ENCODE results near the gene MEF2C. TPM values are rescaled to one million over a fixed set of nuclear protein-coding genes. Genes with fewer than 3 reads are reported as not detected.

MEF2C gene
- total RNA-seq, 2 experiments from 2014 or later = 0.60 to 0.87 TPM

DNA sequence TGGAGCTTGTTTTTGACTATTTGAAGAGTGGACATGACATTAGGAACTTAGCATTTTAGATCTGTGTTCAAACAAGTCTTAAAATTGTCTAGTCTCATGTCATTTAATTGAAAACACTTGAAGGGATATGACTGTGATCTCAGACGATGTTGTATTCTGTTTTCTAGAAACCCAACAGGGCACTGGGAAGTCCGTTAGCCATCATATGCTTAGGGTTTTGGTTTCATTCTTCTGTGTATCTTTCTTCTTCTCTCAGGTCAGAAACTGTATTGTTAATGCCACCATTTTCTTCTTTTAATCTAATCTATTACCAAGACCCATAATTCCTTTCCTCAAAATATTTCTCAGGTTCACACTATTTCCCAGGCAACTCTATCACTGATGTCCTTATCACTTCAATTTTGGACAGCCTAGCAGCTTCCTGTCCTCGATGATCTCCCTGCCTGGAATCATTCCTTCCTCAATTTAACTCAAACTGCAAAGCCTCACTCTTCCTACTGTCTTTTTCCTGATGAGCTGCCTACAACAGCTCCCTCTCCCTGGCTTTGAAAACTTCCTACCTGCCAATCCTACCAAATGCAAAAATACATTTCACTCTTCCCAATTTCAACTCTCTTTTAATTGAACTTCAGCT, 77.7 kb downstream of the MEF2C start:
- Histone ChIP-seq H3K4me3 (ENCODE audit: low read length) (no peak overlapping the region), H3K27me3 (ENCODE audit: control insufficient read depth in 1 of 2, insufficient read depth in 2 of 2, low read length in 2 of 2) (no peaks in the 10 kb centered on the region), H3K36me3 (ENCODE audit: insufficient read depth, low read length) (no peaks in the 10 kb centered on the region), H3K4me1 (ENCODE audit: insufficient read depth, low read length) (no peaks in the 10 kb centered on the region), H3K27ac (ENCODE audit: low read depth in 1 of 2, low read length in 2 of 2) (no peak overlapping the region), H3K9me3 (ENCODE audit: control insufficient read depth in 1 of 2, insufficient read depth in 1 of 2, low read length in 2 of 2) (no peaks in the 10 kb centered on the region)
- Mint-ChIP-seq H3K4me3 (no peak overlapping the region), H3K27ac (no peak overlapping the region), H3K4me1 (ENCODE audit: low read depth) (no peaks in the 10 kb centered on the region), H3K36me3 (ENCODE audit: low read depth) (no peaks in the 10 kb centered on the region), H3K27me3 (peaks cover 6% of the 10 kb centered on the region), H3K9me3 (no peaks in the 10 kb centered on the region)
- ChIA-PET POLR2A (no interaction called here), CTCF (no interaction called here)
- TF ChIP-seq, protein P1, sequence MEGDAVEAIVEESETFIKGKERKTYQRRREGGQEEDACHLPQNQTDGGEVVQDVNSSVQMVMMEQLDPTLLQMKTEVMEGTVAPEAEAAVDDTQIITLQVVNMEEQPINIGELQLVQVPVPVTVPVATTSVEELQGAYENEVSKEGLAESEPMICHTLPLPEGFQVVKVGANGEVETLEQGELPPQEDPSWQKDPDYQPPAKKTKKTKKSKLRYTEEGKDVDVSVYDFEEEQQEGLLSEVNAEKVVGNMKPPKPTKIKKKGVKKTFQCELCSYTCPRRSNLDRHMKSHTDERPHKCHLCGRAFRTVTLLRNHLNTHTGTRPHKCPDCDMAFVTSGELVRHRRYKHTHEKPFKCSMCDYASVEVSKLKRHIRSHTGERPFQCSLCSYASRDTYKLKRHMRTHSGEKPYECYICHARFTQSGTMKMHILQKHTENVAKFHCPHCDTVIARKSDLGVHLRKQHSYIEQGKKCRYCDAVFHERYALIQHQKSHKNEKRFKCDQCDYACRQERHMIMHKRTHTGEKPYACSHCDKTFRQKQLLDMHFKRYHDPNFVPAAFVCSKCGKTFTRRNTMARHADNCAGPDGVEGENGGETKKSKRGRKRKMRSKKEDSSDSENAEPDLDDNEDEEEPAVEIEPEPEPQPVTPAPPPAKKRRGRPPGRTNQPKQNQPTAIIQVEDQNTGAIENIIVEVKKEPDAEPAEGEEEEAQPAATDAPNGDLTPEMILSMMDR (IDR thresholded peaks at IDR 0.05) = no peak
- DNase-seq = no peak
- intact Hi-C loops (cut with DNase I, micrococcal nuclease) = no loop called here
- no peak for ATAC-seq (ENCODE audit: poor library complexity)

DNA sequence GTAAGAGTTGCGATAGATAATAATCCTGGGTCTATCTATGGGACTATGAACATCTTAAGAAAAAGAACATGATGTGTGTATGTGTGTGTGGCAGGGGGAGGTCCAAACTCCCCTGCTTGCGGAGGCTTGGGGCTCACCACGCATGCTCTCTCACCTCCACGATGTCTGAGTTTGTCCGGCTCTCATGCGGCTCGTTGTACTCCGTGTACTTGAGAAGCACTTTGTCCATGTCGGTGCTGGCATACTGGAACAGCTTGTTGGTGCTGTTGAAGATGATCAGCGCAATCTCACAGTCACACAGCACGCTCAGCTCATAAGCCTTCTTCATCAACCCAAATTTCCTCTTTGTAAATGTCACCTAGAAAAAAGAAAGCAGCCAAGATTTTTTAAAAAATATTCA, 78.5 kb downstream of the MEF2C start:
- Histone ChIP-seq H3K36me3 (ENCODE audit: insufficient read depth, low read length) (no peaks in the 10 kb centered on the region), H3K4me3 (ENCODE audit: low read length) (no peak overlapping the region), H3K27ac (ENCODE audit: low read depth in 1 of 2, low read length in 2 of 2) (no peak overlapping the region), H3K9me3 (ENCODE audit: control insufficient read depth in 1 of 2, insufficient read depth in 1 of 2, low read length in 2 of 2) (no peaks in the 10 kb centered on the region), H3K27me3 (ENCODE audit: control insufficient read depth in 1 of 2, insufficient read depth in 2 of 2, low read length in 2 of 2) (no peaks in the 10 kb centered on the region), H3K4me1 (ENCODE audit: insufficient read depth, low read length) (no peaks in the 10 kb centered on the region)
- TF ChIP-seq, protein P1 (IDR thresholded peaks at IDR 0.05) = no peak
- ATAC-seq (ENCODE audit: poor library complexity) = no peak
- H3K27ac Mint-ChIP-seq = no peak overlapping the region
- no peaks in the 10 kb centered on the region for H3K36me3 Mint-ChIP-seq (ENCODE audit: low read depth)
- CTCF ChIA-PET = no interaction called here
- no peak for DNase-seq
- H3K4me3 Mint-ChIP-seq = no peak overlapping the region
- POLR2A ChIA-PET = no interaction called here
- intact Hi-C loops (cut with DNase I, micrococcal nuclease) = no loop called here
- H3K4me1 Mint-ChIP-seq (ENCODE audit: low read depth) = no peaks in the 10 kb centered on the region
- H3K9me3 Mint-ChIP-seq = no peaks in the 10 kb centered on the region
- H3K27me3 Mint-ChIP-seq = peaks cover 6% of the 10 kb centered on the region

DNA sequence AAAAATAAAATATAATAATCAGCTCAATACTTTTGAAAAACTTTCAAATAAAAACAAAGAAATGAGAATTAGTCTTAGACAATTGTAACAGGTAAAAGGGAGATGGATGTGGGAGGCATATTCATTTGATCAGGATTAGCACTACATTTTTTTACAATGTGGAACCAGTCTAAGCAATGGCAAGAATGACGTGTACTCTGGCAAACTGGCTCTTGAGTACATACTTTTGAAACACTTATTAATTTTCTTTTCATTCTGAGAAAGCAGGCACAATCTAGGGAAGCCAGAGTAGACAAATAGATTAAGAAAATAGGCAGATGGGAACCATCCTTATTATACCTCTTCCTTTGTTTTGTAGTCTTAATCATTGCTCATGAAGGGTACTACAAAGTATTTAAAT, 79.7 kb downstream of the MEF2C start:
- ChIA-PET CTCF (no interaction called here), POLR2A (no interaction called here)
- Mint-ChIP-seq H3K27me3 (peaks cover 8% of the 10 kb centered on the region), H3K9me3 (no peaks in the 10 kb centered on the region), H3K4me3 (no peak overlapping the region), H3K27ac (no peak overlapping the region), H3K4me1 (ENCODE audit: low read depth) (no peaks in the 10 kb centered on the region), H3K36me3 (ENCODE audit: low read depth) (no peaks in the 10 kb centered on the region)
- Histone ChIP-seq H3K4me3 (ENCODE audit: low read length) (no peak overlapping the region), H3K36me3 (ENCODE audit: insufficient read depth, low read length) (no peaks in the 10 kb centered on the region), H3K27me3 (ENCODE audit: control insufficient read depth in 1 of 2, insufficient read depth in 2 of 2, low read length in 2 of 2) (no peaks in the 10 kb centered on the region), H3K4me1 (ENCODE audit: insufficient read depth, low read length) (no peaks in the 10 kb centered on the region), H3K9me3 (ENCODE audit: control insufficient read depth in 1 of 2, insufficient read depth in 1 of 2, low read length in 2 of 2) (no peaks in the 10 kb centered on the region), H3K27ac (ENCODE audit: low read depth in 1 of 2, low read length in 2 of 2) (no peak overlapping the region)
- TF ChIP-seq, protein P1 (IDR thresholded peaks at IDR 0.05) = no peak
- ATAC-seq (ENCODE audit: poor library complexity) (no peak), DNase-seq (no peak)
- intact Hi-C loops (cut with DNase I, micrococcal nuclease) = no loop called here
